ENCODE data around the gene SYTL2.

The SYTL2 gene

GRCh38 chr11:85745626-85746025 lies 65.3 kb downstream of the SYTL2 start:
- DNase-seq (ENCODE audit: low spot score), result no peak
- H3K27ac ChIP-seq, result no peak overlapping the region
- CTCF ChIA-PET, result no interaction called here
- TF ChIP-seq, protein P1, sequence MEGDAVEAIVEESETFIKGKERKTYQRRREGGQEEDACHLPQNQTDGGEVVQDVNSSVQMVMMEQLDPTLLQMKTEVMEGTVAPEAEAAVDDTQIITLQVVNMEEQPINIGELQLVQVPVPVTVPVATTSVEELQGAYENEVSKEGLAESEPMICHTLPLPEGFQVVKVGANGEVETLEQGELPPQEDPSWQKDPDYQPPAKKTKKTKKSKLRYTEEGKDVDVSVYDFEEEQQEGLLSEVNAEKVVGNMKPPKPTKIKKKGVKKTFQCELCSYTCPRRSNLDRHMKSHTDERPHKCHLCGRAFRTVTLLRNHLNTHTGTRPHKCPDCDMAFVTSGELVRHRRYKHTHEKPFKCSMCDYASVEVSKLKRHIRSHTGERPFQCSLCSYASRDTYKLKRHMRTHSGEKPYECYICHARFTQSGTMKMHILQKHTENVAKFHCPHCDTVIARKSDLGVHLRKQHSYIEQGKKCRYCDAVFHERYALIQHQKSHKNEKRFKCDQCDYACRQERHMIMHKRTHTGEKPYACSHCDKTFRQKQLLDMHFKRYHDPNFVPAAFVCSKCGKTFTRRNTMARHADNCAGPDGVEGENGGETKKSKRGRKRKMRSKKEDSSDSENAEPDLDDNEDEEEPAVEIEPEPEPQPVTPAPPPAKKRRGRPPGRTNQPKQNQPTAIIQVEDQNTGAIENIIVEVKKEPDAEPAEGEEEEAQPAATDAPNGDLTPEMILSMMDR (conservative IDR thresholded peaks at IDR 0.05; ENCODE audit: low read depth), result no peak
- POLR2A ChIA-PET (ENCODE audit: low non-redundant PET), result no interaction called here

DNA sequence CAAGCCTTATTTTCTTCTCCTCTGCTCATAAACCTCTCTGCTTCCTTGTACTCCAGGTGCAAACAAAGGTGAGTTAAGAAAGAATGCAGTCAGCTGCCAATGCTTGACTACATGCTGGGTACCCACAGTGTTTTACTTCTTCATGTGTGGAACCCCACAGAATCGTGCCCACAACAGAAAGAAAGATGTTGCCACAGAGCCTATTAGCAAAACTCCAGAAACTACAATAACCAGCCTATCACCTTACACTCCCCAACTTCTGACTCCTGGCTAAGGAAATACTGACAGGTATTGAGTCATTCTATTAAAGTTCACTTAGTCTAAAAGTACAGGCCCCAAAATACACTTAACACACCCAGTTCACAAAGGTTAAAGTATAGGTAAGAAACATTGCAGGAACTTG lies 68.1 kb downstream of the SYTL2 start:
- peak; percentile 27 for DNase-seq (ENCODE audit: low spot score)
- TF ChIP-seq, protein P1 (conservative IDR thresholded peaks at IDR 0.05; ENCODE audit: low read depth), result no peak
- H3K27ac ChIP-seq, result no peak overlapping the region
- ChIA-PET CTCF (no interaction called here), POLR2A (ENCODE audit: low non-redundant PET) (no interaction called here)

GRCh38 chr11:85742348-85742747 lies 68.6 kb downstream of the SYTL2 start:
- H3K27ac ChIP-seq, result no peak overlapping the region
- CTCF ChIA-PET, result no interaction called here
- POLR2A ChIA-PET (ENCODE audit: low non-redundant PET), result no interaction called here
- TF ChIP-seq, protein P1 (conservative IDR thresholded peaks at IDR 0.05; ENCODE audit: low read depth), result no peak
- DNase-seq (ENCODE audit: low spot score), result no peak

- DNase-seq (ENCODE audit: low spot score), result no peak
- TF ChIP-seq, protein P1 (conservative IDR thresholded peaks at IDR 0.05; ENCODE audit: low read depth), result no peak
- ChIA-PET CTCF (no interaction called here), POLR2A (ENCODE audit: low non-redundant PET) (no interaction called here)
- no peak overlapping the region for H3K27ac ChIP-seq
These were observed 70.2 kb downstream of the SYTL2 start for GRCh38 chr11:85740481-85741400.

DNA sequence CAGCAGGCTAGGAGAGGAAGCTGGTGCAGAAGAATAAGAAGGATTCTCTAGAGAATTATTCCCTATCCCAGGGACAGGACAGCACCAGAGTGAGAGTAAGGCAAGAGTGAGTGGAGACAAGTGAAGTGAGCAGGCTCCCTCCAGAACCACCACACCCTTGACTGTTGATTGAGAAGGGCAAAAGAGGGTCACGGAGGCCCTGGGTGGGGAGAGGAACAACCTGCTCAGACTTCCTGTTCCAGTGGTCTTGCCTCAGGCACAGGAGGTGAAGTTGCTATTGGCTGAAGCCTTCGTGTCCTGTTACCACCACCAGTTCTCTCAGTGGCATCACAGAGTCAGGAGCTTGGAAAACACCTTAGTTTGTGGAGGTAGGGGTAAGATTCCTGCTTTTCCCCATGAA lies 73.2 kb downstream of the SYTL2 start:
- ChIA-PET POLR2A (ENCODE audit: low non-redundant PET) (no interaction called here), CTCF (no interaction called here)
- no peak overlapping the region for H3K27ac ChIP-seq
- DNase-seq (ENCODE audit: low spot score), result no peak
- TF ChIP-seq, protein P1 (conservative IDR thresholded peaks at IDR 0.05; ENCODE audit: low read depth), result no peak

- no peak for DNase-seq (ENCODE audit: low spot score)
- TF ChIP-seq, protein P1 (conservative IDR thresholded peaks at IDR 0.05; ENCODE audit: low read depth), result no peak
- POLR2A ChIA-PET (ENCODE audit: low non-redundant PET), result no interaction called here
- CTCF ChIA-PET, result no interaction called here
- H3K27ac ChIP-seq, result no peak overlapping the region
These were observed 75.0 kb downstream of the SYTL2 start for GRCh38 chr11:85735876-85736460.
